ENCODE results near the gene DGKB.

DGKB gene

DNA sequence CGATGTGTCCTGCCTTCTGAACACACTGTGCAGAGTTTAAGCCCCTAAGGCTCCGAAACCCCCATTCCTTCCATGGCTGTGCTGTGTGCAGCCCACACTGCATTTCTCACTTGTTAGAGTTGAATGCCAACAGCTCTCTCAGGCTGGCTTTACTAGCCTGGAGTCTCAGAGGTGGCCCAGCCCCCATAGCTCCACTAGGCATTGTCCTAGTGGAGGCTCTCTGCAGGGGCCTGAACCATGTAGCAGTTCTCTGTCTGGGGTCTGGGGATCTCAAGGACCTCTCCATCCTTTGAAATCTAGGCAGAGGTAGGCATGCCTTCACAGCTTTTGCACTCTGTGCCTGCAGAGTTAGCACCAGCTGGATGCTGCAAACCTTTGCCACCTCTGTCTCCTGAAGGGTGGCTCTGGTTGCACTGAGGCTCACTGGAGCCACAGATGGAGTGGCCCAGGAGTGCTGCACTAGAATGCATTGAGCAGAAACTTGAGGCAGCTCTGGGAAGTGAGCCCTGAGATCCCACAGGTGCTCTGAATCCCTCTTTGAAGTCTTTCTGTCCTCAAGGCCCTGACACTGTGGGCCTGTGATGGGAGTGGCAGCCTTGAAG lies 301.7 kb downstream of the DGKB start:
- TF ChIP-seq, protein P1, sequence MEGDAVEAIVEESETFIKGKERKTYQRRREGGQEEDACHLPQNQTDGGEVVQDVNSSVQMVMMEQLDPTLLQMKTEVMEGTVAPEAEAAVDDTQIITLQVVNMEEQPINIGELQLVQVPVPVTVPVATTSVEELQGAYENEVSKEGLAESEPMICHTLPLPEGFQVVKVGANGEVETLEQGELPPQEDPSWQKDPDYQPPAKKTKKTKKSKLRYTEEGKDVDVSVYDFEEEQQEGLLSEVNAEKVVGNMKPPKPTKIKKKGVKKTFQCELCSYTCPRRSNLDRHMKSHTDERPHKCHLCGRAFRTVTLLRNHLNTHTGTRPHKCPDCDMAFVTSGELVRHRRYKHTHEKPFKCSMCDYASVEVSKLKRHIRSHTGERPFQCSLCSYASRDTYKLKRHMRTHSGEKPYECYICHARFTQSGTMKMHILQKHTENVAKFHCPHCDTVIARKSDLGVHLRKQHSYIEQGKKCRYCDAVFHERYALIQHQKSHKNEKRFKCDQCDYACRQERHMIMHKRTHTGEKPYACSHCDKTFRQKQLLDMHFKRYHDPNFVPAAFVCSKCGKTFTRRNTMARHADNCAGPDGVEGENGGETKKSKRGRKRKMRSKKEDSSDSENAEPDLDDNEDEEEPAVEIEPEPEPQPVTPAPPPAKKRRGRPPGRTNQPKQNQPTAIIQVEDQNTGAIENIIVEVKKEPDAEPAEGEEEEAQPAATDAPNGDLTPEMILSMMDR (IDR thresholded peaks at IDR 0.05; ENCODE audit: low read depth, low read length) = no peak

GRCh38 chr7:14598978-14599377 lies 303.6 kb downstream of the DGKB start:
- no peak overlapping the region for H3K4me3 ChIP-seq (ENCODE audit: low read depth, low read length)
- TF ChIP-seq, protein P1 (IDR thresholded peaks at IDR 0.05; ENCODE audit: low read depth, low read length) = no peak

More for the DNA sequence above, 301.7 kb downstream of the DGKB start:
- H3K4me3 ChIP-seq (ENCODE audit: low read depth, low read length) = no peak overlapping the region

- TF ChIP-seq, protein P1 (IDR thresholded peaks at IDR 0.05; ENCODE audit: low read depth, low read length) = no peak
- H3K4me3 ChIP-seq (ENCODE audit: low read depth, low read length) = no peak overlapping the region
Observed at GRCh38 chr7:14596421-14596820, 306.1 kb downstream of the DGKB start.

GRCh38 chr7:14590206-14590605 lies 312.3 kb downstream of the DGKB start:
- TF ChIP-seq, protein P1 (IDR thresholded peaks at IDR 0.05; ENCODE audit: low read depth, low read length) = no peak
- no peak overlapping the region for H3K4me3 ChIP-seq (ENCODE audit: low read depth, low read length)

DNA sequence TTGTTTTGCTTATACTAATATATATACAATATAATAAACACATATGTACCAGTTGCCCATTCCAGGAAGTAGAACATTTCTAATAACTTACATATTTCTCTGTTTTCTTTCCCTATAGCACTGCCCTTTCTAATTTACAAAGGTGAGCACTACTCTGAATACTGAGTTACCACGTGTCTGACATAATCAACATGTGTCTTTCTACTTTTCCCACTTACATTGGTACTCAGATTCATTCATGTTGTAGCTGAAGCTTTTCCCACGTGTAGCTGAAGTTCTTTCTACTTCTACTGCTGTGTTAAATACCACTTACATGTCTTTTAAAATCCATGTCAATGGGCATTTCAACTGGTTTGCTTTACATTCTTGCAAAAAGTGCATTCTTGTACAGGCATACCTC lies 317.3 kb downstream of the DGKB start:
- no peak overlapping the region for H3K4me3 ChIP-seq (ENCODE audit: low read depth, low read length)
- TF ChIP-seq, protein P1 (IDR thresholded peaks at IDR 0.05; ENCODE audit: low read depth, low read length) = no peak

- TF ChIP-seq, protein P1 (IDR thresholded peaks at IDR 0.05; ENCODE audit: low read depth, low read length) = no peak
- no peak overlapping the region for H3K4me3 ChIP-seq (ENCODE audit: low read depth, low read length)
Observed at GRCh38 chr7:14583518-14583917, 319.0 kb downstream of the DGKB start.

DNA sequence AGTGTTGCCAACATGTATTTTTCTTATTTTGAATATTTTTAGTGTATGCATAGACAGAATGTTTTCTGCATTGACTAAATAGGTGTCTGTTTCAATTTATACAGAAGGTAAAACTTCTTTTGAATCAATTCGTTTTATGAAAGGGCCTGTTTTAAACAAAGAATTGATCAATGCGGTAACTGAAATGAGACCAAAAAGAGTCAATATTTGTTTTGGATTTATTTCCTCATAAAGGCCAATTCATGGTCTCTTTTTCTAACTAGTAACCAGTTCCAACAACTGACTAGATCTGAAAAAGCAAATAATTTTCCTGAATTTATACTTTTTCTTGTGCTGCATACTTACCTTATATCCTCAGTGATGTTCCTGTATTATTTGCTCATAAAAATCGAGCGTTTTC lies 320.5 kb downstream of the DGKB start:
- TF ChIP-seq, protein P1 (IDR thresholded peaks at IDR 0.05; ENCODE audit: low read depth, low read length) = no peak
- H3K4me3 ChIP-seq (ENCODE audit: low read depth, low read length) = no peak overlapping the region

Measured in WI38 (cell line).